Lung (tissue), 16 donors: Measurements from ENCODE around the gene ZCCHC24. TPM values are rescaled to one million over a fixed set of nuclear protein-coding genes. Genes with fewer than 3 reads are reported as not detected.

Source experiments
- ATAC-seq: fragments of 200-7000 bp; cut with Tn5 transposase; one replicate; pipeline ENCODE4 v1.9.1; 2020; ENCODE audit warnings: moderate number of reproducible peaks; ENCODE audit not compliant: insufficient read depth, low FRiP score
- DNase-seq, 3 donors: peaks; one replicate each; pipeline ENCODE4 v3.0.0-alpha.2; 2013 to 2017
- H3K27ac ChIP-seq, 2 donors: one replicate each; pipeline ENCODE4 v1.5.1; 2013; ENCODE audit warnings: mild to moderate bottlenecking in 2 of 2, moderate library complexity in 2 of 2, control low read depth in 1 of 2, inconsistent platforms in 1 of 2, low read depth in 1 of 2, low read length in 1 of 2
- H3K27me3 ChIP-seq, 3 donors: one replicate each; pipeline ENCODE4 v1.5.1; 2013; ENCODE audit warnings: low read length in 2 of 3; ENCODE audit not compliant: control insufficient read depth in 3 of 3, insufficient read depth in 3 of 3
- H3K36me3 ChIP-seq, 4 donors: one replicate each; pipeline ENCODE4 v1.5.1; 2013; ENCODE audit warnings: low read length in 4 of 4, mild to moderate bottlenecking in 1 of 4, moderate library complexity in 1 of 4; ENCODE audit not compliant: control insufficient read depth in 4 of 4, insufficient read depth in 4 of 4
- H3K4me1 ChIP-seq, 5 donors: one replicate each; pipeline ENCODE4 v1.5.1; 2013; ENCODE audit warnings: low read length in 5 of 5, mild to moderate bottlenecking in 2 of 5, moderate library complexity in 1 of 5; ENCODE audit not compliant: control insufficient read depth in 5 of 5, insufficient read depth in 5 of 5
- H3K4me3 ChIP-seq: one replicate; pipeline ENCODE4 v1.5.1; 2013; ENCODE audit warnings: mild to moderate bottlenecking, control low read depth, moderate library complexity
- H3K9ac ChIP-seq, 2 donors: one replicate each; pipeline ENCODE4 v1.5.1; 2013; ENCODE audit warnings: low read length in 2 of 2, control low read depth in 1 of 2; ENCODE audit not compliant: insufficient read depth in 1 of 2
- H3K9me3 ChIP-seq, 4 donors: one replicate each; pipeline ENCODE4 v1.5.1; 2013; ENCODE audit warnings: low read length in 3 of 4, mild to moderate bottlenecking in 1 of 4, moderate library complexity in 1 of 4; ENCODE audit not compliant: control insufficient read depth in 4 of 4, insufficient read depth in 3 of 4
- WGBS, 2 donors: extraction: QIAGEN DNeasy Blood & Tissue Kit; methylation state at CpG; one replicate each; pipeline ENCODE4 v1.1.7; 2013; 5-methylcytosine and 5-hydroxymethylcytosine counted together
- long read RNA-seq, 5 donors: transcript quantifications; one replicate each; lab custom pipeline, GENCODE V29; 2026
- polyA plus RNA-seq, 2 donors: library from polyadenylated mRNA; stranded (reverse); fragments of 200-250 nt; gene quantifications; one replicate each; pipeline ENCODE4 v1.2.1, GENCODE V29; 2013
- total RNA-seq, 2 donors: library from RNA; depleted of rRNA in 1 of 2; stranded (reverse); fragments of >200 nt in 1 of 2; gene quantifications; one replicate each; pipeline ENCODE4 v1.2.1, GENCODE V29; 2014 to 2021
- TF ChIP-seq, protein P1 (sequence below): IDR thresholded peaks from 2 replicates; pipeline ENCODE4 v1.5.1; 2012; ENCODE audit warnings: mild to moderate bottlenecking; ENCODE audit errors: control extremely low read depth, extremely low read depth
- donor health status: control.
- donor health status: control.
- donor health status: Bipolar disorder and iron deficiency.
- donor health status: healthy.
- donor health status: DM: yes; HTN: yes; CAD: no.

Gene ZCCHC24
- total RNA-seq, result 10 to 100 TPM; 12.2 to 33.5 TPM
- polyA plus RNA-seq, result 10 to 100 TPM; 10.4 to 14.8 TPM
- long read RNA-seq, donor 1, full-length matches to known transcripts, result 16 of 24 reads
- long read RNA-seq, donor 1, partial matches to known transcripts, result 8 of 24 reads
- long read RNA-seq, donor 1, other reads (novel, unspliced or antisense), result 0 of 24 reads
- long read RNA-seq, donor 2, full-length matches to known transcripts, result 3 of 10 reads
- long read RNA-seq, donor 2, partial matches to known transcripts, result 7 of 10 reads
- long read RNA-seq, donor 2, other reads (novel, unspliced or antisense), result 0 of 10 reads
- long read RNA-seq, donor 3, full-length matches to known transcripts, result 2 of 2 reads
- long read RNA-seq, donor 3, partial matches to known transcripts, result 0 of 2 reads
- long read RNA-seq, donor 3, other reads (novel, unspliced or antisense), result 0 of 2 reads
- long read RNA-seq, donor 4, full-length matches to known transcripts, result 5 of 10 reads
- long read RNA-seq, donor 4, partial matches to known transcripts, result 5 of 10 reads
- long read RNA-seq, donor 4, other reads (novel, unspliced or antisense), result 0 of 10 reads
- long read RNA-seq, donor 5, full-length matches to known transcripts, result 12 of 25 reads
- long read RNA-seq, donor 5, partial matches to known transcripts, result 13 of 25 reads
- long read RNA-seq, donor 5, other reads (novel, unspliced or antisense), result 0 of 25 reads

DNA sequence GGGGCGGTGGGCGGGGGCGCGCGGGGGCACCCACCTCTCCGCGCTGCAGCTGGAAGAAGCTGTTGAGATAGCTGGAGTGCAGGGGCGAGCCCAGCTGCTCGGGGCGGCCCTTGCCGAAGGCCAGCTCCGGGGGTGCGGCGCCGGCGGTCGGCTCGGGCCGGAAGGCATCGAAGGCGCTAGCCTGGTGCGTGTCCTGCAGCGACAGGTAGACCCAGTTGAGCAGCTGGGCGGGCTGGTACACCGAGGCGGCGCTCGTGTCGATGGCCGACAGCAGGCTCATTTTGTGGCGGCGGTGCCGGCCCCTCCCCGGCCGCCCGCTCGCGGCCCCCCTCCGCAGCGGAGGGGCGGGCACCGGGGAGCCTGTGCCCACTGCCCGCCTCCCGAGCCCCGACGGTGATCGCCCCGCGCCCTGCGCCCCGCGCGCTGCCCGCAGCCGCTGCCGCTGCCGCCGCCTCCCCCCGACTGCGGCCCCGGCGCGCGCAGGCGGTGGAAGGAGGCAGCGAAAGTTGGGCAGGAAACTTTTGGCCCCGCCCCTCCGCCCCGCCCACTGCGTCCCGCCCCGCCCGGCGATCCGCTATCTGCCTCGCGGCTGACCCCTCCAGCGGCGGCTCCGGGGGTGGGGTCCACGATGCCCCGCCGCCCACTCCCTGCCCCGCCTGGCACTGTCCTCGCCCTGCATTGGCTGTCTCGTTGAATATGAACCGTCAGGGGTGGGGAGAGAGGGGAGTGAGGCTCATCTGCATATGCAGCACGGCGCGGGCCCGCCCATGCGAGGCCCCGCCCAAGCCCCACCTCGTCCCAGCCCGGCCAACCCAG is at the start of gene ZCCHC24:
TSS of gene ZCCHC24 (minus strand) at position 464 of the 816 bp plus-strand sequence. CDS start at position 280, 184 bp downstream.
- Histone ChIP-seq H3K4me1 (peaks cover 5 to 49% (median 21%) of the 10 kb centered on the region in 5 donors), H3K36me3 (peaks cover 0 to 4% (median 0%) of the 10 kb centered on the region in 4 donors)
- ATAC-seq, result peak; percentile 96

DNA sequence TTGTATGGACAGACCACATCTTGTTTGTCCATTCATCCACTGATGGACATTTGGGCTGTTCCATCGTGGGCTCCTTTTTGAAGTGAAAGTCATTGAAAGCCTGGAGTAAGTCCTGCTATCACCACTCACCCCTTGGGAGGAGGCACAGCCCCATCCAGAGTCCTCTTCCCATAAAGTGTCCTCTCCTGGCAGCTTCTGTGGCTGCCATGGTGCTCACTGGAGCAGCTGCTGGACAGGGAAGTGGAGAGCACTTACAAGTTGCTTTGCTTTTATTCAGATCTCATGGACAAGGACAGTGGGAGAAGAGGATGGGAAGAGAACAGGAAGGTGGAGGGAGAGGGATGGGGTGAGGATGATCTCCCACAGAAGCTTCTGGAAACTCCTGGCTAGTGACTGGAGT is 48.4 kb upstream of the ZCCHC24 start:
- Histone ChIP-seq H3K4me1 (peaks cover 0 to 15% (median 11%) of the 10 kb centered on the region in 5 donors), H3K4me3 (no peak overlapping the region), H3K9ac (no peak overlapping the region), H3K9me3 (no peaks in the 10 kb centered on the region), H3K27ac (no peak overlapping the region), H3K27me3 (peaks cover 0 to 2% (median 0%) of the 10 kb centered on the region in 3 donors), H3K36me3 (no peaks in the 10 kb centered on the region)
- ATAC-seq (no peak), DNase-seq (no peak)
- WGBS, 2 donors, result 65 to 67% methylated on average over 1 of the region's 1 CpG
- TF ChIP-seq, protein P1, sequence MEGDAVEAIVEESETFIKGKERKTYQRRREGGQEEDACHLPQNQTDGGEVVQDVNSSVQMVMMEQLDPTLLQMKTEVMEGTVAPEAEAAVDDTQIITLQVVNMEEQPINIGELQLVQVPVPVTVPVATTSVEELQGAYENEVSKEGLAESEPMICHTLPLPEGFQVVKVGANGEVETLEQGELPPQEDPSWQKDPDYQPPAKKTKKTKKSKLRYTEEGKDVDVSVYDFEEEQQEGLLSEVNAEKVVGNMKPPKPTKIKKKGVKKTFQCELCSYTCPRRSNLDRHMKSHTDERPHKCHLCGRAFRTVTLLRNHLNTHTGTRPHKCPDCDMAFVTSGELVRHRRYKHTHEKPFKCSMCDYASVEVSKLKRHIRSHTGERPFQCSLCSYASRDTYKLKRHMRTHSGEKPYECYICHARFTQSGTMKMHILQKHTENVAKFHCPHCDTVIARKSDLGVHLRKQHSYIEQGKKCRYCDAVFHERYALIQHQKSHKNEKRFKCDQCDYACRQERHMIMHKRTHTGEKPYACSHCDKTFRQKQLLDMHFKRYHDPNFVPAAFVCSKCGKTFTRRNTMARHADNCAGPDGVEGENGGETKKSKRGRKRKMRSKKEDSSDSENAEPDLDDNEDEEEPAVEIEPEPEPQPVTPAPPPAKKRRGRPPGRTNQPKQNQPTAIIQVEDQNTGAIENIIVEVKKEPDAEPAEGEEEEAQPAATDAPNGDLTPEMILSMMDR, result no peak

More for the DNA sequence above, at the start of gene ZCCHC24:
- WGBS, 2 donors, result 0 to 1% methylated on average over 56 to 95 of the region's 95 CpGs
- Histone ChIP-seq H3K9ac (peak within 1 kb of the TSS in 1 of 2 donors; percentile 95), H3K27ac (peak within 1 kb of the TSS; percentile 86 to 90), H3K4me3 (peak within 1 kb of the TSS; percentile 79), H3K27me3 (no peaks in the 10 kb centered on the region), H3K9me3 (no peaks in the 10 kb centered on the region)
- TF ChIP-seq, protein P1, result no peak
- peak; percentile 99 to 100 (median 100) for DNase-seq

DNA sequence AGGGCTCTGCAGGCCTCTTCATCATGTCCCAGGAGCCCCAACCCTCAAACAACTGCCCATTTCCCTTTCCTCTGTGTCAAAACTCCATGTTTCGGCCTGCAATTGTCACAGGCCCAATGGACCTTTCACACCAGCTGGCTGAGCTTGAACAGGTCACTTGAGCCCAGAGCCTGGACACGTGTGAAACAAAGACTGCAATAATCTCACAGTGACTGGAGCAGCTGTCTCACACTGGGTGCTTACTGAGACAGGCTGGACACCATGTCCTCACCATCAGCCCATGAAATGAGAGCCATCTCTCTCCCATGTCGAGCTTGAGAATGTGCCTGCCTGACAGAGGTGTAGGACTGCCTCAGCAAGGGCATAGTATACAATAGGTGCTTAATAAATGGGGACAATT is 47.4 kb upstream of the ZCCHC24 start:
- no peaks in the 10 kb centered on the region for H3K36me3 ChIP-seq
- ATAC-seq, result no peak
- 79 to 84% methylated on average over 3 of the region's 3 CpGs for WGBS, 2 donors
- H3K27ac ChIP-seq, result no peak overlapping the region
- no peaks in the 10 kb centered on the region for H3K27me3 ChIP-seq
- no peak overlapping the region for H3K4me3 ChIP-seq
- H3K9ac ChIP-seq, result no peak overlapping the region
- peaks cover 0 to 15% (median 11%) of the 10 kb centered on the region in 5 donors for H3K4me1 ChIP-seq
- DNase-seq, result no peak
- no peaks in the 10 kb centered on the region for H3K9me3 ChIP-seq
- TF ChIP-seq, protein P1, result no peak
